HepG2 (cell line): ENCODE data around the gene ABHD6. TPM values are rescaled to one million over a fixed set of nuclear protein-coding genes. Genes with fewer than 3 reads are reported as not detected.
A peak's percentile ranks its signal among the peaks of the same experiment; 100 is the strongest.

Experiments
- ATAC-seq: fragments of 200-7000 bp; cut with Tn5 transposase; 3 replicates; pipeline ENCODE4 v1.9.1; 2020; ENCODE audit warnings: mild to moderate bottlenecking, moderate library complexity
- BruUV-seq: library from RNA; stranded (reverse); fragments of 400-500 nt; replicated peaks from 2 replicates; lab custom pipeline; 2021; lab: Mats Ljungman, UMichigan
- CTCF ChIA-PET: fragments of 300-600 bp; formaldehyde crosslinking; extraction: SDS; loops from one replicate; lab custom pipeline; 2021; ENCODE audit warnings: low total read pairs, inconsistent platforms, low intra/inter-chr PET ratio; lab: Yijun Ruan, JAX
- POLR2A ChIA-PET: fragments of 350-600 bp; sonication (Branson Sonifier 250); formaldehyde crosslinking; loops from one replicate; lab custom pipeline; 2020; ENCODE audit warnings: antibody characterized with exemption, inconsistent platforms; lab: Yijun Ruan, JAX
- DNase-seq: peaks from one replicate; pipeline ENCODE4 v3.0.0-alpha.2; 2015; ENCODE audit warnings: low spot score
- FAIRE-seq: peaks from 3 replicates; lab custom pipeline; 2011; peaks lifted over from hg19 to GRCh38; lab: Jason Lieb, UNC
- H2AFZ ChIP-seq: one replicate; pipeline ENCODE4 v1.6.1; 2011; ENCODE audit warnings: low read length, inconsistent platforms
- H3K27ac ChIP-seq: fragments of 300-600 bp; 3 replicates; pipeline ENCODE4 v1.8.0; 2011; ENCODE audit warnings: mixed run types, mild to moderate bottlenecking, mixed read lengths, low read length, inconsistent platforms; ENCODE audit not compliant: insufficient read depth; ENCODE audit errors: extremely low read length
- H3K27me3 ChIP-seq, 2 experiments: fragments of 200-600 bp in 1 of 2; 2 replicates in 1 of 2; 3 replicates in 1 of 2; pipeline versions ENCODE4 v1.6.0 to v1.8.0; 2011; ENCODE audit warnings: low read length in 2 of 2, mild to moderate bottlenecking in 2 of 2, moderate library complexity in 2 of 2, inconsistent platforms in 1 of 2; ENCODE audit not compliant: insufficient read depth in 2 of 2, control insufficient read depth in 1 of 2
- H3K36me3 ChIP-seq, 2 experiments: fragments of 200-600 bp in 1 of 2; replicated peaks in 1 of 2; 2 replicates in 1 of 2; 3 replicates in 1 of 2; pipeline versions ENCODE4 v1.5.1 to v1.8.0; 2011; ENCODE audit warnings: low read length in 2 of 2, inconsistent platforms in 1 of 2; ENCODE audit not compliant: insufficient read depth in 2 of 2, control insufficient read depth in 1 of 2
- H3K4me1 ChIP-seq: 2 replicates; pipeline ENCODE4 v1.5.1; 2012; ENCODE audit warnings: low read length, inconsistent platforms; ENCODE audit not compliant: insufficient read depth
- H3K4me2 ChIP-seq: 2 replicates; pipeline ENCODE4 v1.6.0; 2011; ENCODE audit warnings: low read depth, low read length, inconsistent platforms
- H3K4me3 ChIP-seq, 3 experiments: fragments of 200-600 bp in 1 of 3; sonication (generic), shearing (Covaris generic) in 1 of 3; replicated peaks in 1 of 3; 2 replicates each; pipeline ENCODE4 v1.5.1; 2011 to 2016; ENCODE audit warnings: low read length in 3 of 3, inconsistent platforms in 2 of 3, low read depth in 2 of 3, mild to moderate bottlenecking in 2 of 3, control low read depth in 1 of 3, mixed read lengths in 1 of 3; ENCODE audit not compliant: insufficient read depth in 1 of 3
- H3K79me2 ChIP-seq: one replicate; pipeline ENCODE4 v1.6.1; 2011; ENCODE audit warnings: low read length, inconsistent platforms; ENCODE audit not compliant: insufficient read depth
- H3K9ac ChIP-seq: 2 replicates; pipeline ENCODE4 v1.6.0; 2011; ENCODE audit warnings: mild to moderate bottlenecking, low read depth, low read length, inconsistent platforms; ENCODE audit not compliant: insufficient read depth
- H3K9me3 ChIP-seq: 2 replicates; pipeline ENCODE4 v1.5.1; 2012; ENCODE audit warnings: mild to moderate bottlenecking, low read length
- H4K20me1 ChIP-seq: 2 replicates; pipeline ENCODE4 v1.6.0; 2011; ENCODE audit warnings: inconsistent platforms, mild to moderate bottlenecking, low read length, moderate library complexity; ENCODE audit not compliant: insufficient read depth
- ASH2L ChIP-seq: fragments of 300-600, 200-600 bp; sonication (generic); IDR thresholded peaks from 2 replicates; pipeline ENCODE4 v1.7.0; 2017; ENCODE audit warnings: low read depth, mild to moderate bottlenecking, moderate library complexity, mixed read lengths, low read length; ENCODE audit not compliant: insufficient read length
- CEBPG ChIP-seq: IDR thresholded peaks from 2 replicates; pipeline ENCODE4 v1.6.1; 2016
- FOXP1 ChIP-seq, 2 experiments: fragments of 450-650 bp in 1 of 2; IDR thresholded peaks; 2 replicates each; pipeline ENCODE4 v1.6.1; 2017 to 2018; ENCODE audit warnings: antibody characterized with exemption in 1 of 2
- HNF4A ChIP-seq: sonication (generic); formaldehyde crosslinking; IDR thresholded peaks from 2 replicates; pipeline ENCODE4 v1.4.0; 2020; ENCODE audit warnings: missing genetic modification reagents
- MLX ChIP-seq: IDR thresholded peaks from 2 replicates; pipeline ENCODE4 v1.6.1; 2016
- PHF21A ChIP-seq: sonication (generic); formaldehyde crosslinking; IDR thresholded peaks from 2 replicates; pipeline ENCODE4 v1.5.0; 2020; ENCODE audit warnings: mild to moderate bottlenecking, missing genetic modification reagents
- ZC3H13 ChIP-seq: sonication (generic); formaldehyde crosslinking; IDR thresholded peaks from 2 replicates; pipeline ENCODE4 v1.8.1; 2023; ENCODE audit warnings: mild to moderate bottlenecking, missing genetic modification reagents, moderate library complexity
- ZNF33A ChIP-seq: sonication (generic); formaldehyde crosslinking; IDR thresholded peaks from 2 replicates; pipeline ENCODE4 v1.5.1; 2020; ENCODE audit warnings: missing genetic modification reagents, mild to moderate bottlenecking, moderate library complexity, borderline replicate concordance
- ZNF850 ChIP-seq: sonication (generic); formaldehyde crosslinking; conservative IDR thresholded peaks from 2 replicates; pipeline ENCODE4 v1.9.0; 2021; ENCODE audit warnings: mild to moderate bottlenecking, missing genetic modification reagents
- WGBS: methylation state at CpG from one replicate; pipeline ENCODE4 v1.1.6; 2017; ENCODE audit warnings: low lambda C conversion rate; 5-methylcytosine and 5-hydroxymethylcytosine counted together
- in situ Hi-C: cut with HindIII; loops from 2 replicates; pipeline ENCODE4 v1.10.0; 2017; ENCODE audit warnings: low pct_unique_long_range_greater_than_20kb; ENCODE audit not compliant: extremely low pct_ligation_motif_present
- intact Hi-C: fragments of 100-400 bp; cut with micrococcal nuclease; formaldehyde crosslinking; loops from one replicate; pipeline ENCODE4 v1.10.0; 2022; ENCODE audit not compliant: unreplicated experiment
- polyA plus RNA-seq, 8 experiments: library from polyadenylated mRNA; depleted of rRNA in 3 of 8; stranded (reverse) in 7 of 8; unstranded in 1 of 8; fragments of >200 nt; fragmentation: Illumina TruSeq in 4 of 8; extraction: Trizol in 4 of 8; gene quantifications; 2 replicates each; pipeline versions ENCODE4 v1.2.1 to v1.2.3, GENCODE V29; 2011 to 2016; ENCODE audit warnings: low read depth in 4 of 8, missing spikeins in 1 of 8, mixed read lengths in 1 of 8; ENCODE audit not compliant: insufficient read depth in 1 of 8
- total RNA-seq, 5 experiments: library from RNA; depleted of rRNA; stranded (reverse); fragments of >200 nt; fragmentation: Illumina TruSeq; extraction: Trizol; gene quantifications; 2 replicates each; pipeline ENCODE4 v1.2.3, GENCODE V29; 2016; ENCODE audit warnings: low read depth in 1 of 5
- TF ChIP-seq, protein P1 (sequence below): sonication (generic); formaldehyde crosslinking; IDR thresholded peaks from 2 replicates; pipeline ENCODE4 v1.5.1; 2020; ENCODE audit warnings: mild to moderate bottlenecking, missing genetic modification reagents, moderate library complexity
- TF ChIP-seq, protein P2 (sequence below): sonication (generic); formaldehyde crosslinking; IDR thresholded peaks from 2 replicates; pipeline ENCODE4 v1.8.0; 2022; ENCODE audit warnings: mild to moderate bottlenecking, missing genetic modification reagents, borderline replicate concordance
- TF ChIP-seq, protein P3 (sequence below): sonication (generic); formaldehyde crosslinking; IDR thresholded peaks from 2 replicates; pipeline ENCODE4 v1.5.0; 2020; ENCODE audit warnings: missing genetic modification reagents, mild to moderate bottlenecking, borderline replicate concordance
- TF ChIP-seq, protein P4 (sequence below): sonication (generic); formaldehyde crosslinking; IDR thresholded peaks from 2 replicates; pipeline ENCODE4 v1.5.0; 2020; ENCODE audit warnings: missing genetic modification reagents

Gene ABHD6
- total and polyA plus RNA-seq, 2 of the 13 experiments (the other 11 are each of a cell fraction or from before 2014, with no cell fraction given), result 9.0 to 17.2 TPM

- TF ChIP-seq FOXP1 (IDR thresholded peaks at IDR 0.05), result no peak
- TF ChIP-seq FOXP1 (CRISPR knock-in tag; IDR thresholded peaks at IDR 0.05), result peak; percentile 66; the same call in 1 of the 2 replicates
- no peak for TF ChIP-seq PHF21A
- TF ChIP-seq, all 625 proteins: peak for 14
Measured at GRCh38 chr3:58334013-58334321, 96.4 kb downstream of the ABHD6 start (continued).

- in situ Hi-C loops, result no loop called here
- intact Hi-C loops, result loop anchor here (10.0 kb wide), 1 partner anchor 200 kb away; the partner anchor contains the start of gene ACOX2
Measured at GRCh38 chr3:58334506-58334884, 96.9 kb downstream of the ABHD6 start.

More at GRCh38 chr3:58334506-58334884, 96.9 kb downstream of the ABHD6 start:
- WGBS, result 84% methylated on average over 1 of the region's 1 CpG
- H3K4me1 ChIP-seq, result peaks cover 40% of the 10 kb centered on the region
- peak overlapping the region; percentile 76 for H3K4me2 ChIP-seq
- FAIRE-seq, result no peak
- CTCF ChIA-PET, result interaction anchor here (1.1 kb wide), 1 partner anchor 80 kb away, joined by 3 read pairs; no protein-coding TSS in a partner anchor
- H3K36me3 ChIP-seq, result no peaks in the 10 kb centered on the region
- H3K9ac ChIP-seq, result no peak overlapping the region; the same call in 1 of the 2 replicates
- TSS peak; percentile 47 for BruUV-seq
- no peak overlapping the region for H2AFZ ChIP-seq
- no peak for DNase-seq
- TF ChIP-seq ASH2L, result no peak
- no peak for TF ChIP-seq MLX (CRISPR knock-in tag)
- TF ChIP-seq, protein P1, sequence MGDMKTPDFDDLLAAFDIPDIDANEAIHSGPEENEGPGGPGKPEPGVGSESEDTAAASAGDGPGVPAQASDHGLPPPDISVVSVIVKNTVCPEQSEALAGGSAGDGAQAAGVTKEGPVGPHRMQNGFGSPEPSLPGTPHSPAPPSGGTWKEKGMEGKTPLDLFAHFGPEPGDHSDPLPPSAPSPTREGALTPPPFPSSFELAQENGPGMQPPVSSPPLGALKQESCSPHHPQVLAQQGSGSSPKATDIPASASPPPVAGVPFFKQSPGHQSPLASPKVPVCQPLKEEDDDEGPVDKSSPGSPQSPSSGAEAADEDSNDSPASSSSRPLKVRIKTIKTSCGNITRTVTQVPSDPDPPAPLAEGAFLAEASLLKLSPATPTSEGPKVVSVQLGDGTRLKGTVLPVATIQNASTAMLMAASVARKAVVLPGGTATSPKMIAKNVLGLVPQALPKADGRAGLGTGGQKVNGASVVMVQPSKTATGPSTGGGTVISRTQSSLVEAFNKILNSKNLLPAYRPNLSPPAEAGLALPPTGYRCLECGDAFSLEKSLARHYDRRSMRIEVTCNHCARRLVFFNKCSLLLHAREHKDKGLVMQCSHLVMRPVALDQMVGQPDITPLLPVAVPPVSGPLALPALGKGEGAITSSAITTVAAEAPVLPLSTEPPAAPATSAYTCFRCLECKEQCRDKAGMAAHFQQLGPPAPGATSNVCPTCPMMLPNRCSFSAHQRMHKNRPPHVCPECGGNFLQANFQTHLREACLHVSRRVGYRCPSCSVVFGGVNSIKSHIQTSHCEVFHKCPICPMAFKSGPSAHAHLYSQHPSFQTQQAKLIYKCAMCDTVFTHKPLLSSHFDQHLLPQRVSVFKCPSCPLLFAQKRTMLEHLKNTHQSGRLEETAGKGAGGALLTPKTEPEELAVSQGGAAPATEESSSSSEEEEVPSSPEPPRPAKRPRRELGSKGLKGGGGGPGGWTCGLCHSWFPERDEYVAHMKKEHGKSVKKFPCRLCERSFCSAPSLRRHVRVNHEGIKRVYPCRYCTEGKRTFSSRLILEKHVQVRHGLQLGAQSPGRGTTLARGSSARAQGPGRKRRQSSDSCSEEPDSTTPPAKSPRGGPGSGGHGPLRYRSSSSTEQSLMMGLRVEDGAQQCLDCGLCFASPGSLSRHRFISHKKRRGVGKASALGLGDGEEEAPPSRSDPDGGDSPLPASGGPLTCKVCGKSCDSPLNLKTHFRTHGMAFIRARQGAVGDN (CRISPR knock-in tag), result no peak
- no peak for TF ChIP-seq HNF4A (CRISPR knock-in tag)
- TF ChIP-seq, protein P2, sequence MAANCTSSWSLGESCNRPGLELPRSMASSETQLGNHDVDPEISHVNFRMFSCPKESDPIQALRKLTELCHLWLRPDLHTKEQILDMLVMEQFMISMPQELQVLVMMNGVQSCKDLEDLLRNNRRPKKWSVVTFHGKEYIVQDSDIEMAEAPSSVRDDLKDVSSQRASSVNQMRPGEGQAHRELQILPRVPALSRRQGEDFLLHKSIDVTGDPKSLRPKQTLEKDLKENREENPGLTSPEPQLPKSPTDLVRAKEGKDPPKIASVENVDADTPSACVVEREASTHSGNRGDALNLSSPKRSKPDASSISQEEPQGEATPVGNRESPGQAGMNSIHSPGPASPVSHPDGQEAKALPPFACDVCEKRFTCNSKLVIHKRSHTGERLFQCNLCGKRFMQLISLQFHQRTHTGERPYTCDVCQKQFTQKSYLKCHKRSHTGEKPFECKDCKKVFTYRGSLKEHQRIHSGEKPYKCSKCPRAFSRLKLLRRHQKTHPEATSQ (CRISPR knock-in tag), result no peak
- no peak for TF ChIP-seq ZNF850 (CRISPR knock-in tag)
- TF ChIP-seq ZNF33A, result no peak
- TF ChIP-seq, protein P3, sequence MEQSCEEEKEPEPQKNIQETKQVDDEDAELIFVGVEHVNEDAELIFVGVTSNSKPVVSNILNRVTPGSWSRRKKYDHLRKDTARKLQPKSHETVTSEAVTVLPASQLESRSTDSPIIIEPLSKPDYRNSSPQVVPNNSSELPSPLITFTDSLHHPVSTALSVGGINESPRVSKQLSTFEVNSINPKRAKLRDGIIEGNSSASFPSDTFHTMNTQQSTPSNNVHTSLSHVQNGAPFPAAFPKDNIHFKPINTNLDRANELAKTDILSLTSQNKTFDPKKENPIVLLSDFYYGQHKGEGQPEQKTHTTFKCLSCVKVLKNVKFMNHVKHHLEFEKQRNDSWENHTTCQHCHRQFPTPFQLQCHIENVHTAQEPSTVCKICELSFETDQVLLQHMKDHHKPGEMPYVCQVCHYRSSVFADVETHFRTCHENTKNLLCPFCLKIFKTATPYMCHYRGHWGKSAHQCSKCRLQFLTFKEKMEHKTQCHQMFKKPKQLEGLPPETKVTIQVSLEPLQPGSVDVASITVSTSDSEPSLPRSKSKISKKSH, result no peak
- TF ChIP-seq, protein P4, sequence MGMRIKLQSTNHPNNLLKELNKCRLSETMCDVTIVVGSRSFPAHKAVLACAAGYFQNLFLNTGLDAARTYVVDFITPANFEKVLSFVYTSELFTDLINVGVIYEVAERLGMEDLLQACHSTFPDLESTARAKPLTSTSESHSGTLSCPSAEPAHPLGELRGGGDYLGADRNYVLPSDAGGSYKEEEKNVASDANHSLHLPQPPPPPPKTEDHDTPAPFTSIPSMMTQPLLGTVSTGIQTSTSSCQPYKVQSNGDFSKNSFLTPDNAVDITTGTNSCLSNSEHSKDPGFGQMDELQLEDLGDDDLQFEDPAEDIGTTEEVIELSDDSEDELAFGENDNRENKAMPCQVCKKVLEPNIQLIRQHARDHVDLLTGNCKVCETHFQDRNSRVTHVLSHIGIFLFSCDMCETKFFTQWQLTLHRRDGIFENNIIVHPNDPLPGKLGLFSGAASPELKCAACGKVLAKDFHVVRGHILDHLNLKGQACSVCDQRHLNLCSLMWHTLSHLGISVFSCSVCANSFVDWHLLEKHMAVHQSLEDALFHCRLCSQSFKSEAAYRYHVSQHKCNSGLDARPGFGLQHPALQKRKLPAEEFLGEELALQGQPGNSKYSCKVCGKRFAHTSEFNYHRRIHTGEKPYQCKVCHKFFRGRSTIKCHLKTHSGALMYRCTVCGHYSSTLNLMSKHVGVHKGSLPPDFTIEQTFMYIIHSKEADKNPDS (CRISPR knock-in tag), result no peak
- no peak for TF ChIP-seq ZC3H13 (CRISPR knock-in tag)
- no peak for TF ChIP-seq CEBPG (CRISPR knock-in tag)
- no peaks in the 10 kb centered on the region; a peak in 1 of 5 replicates for H3K27me3 ChIP-seq
- POLR2A ChIA-PET, result interaction anchor here (1.0 to 2.7 kb wide), 4 partner anchors 9 to 28 kb away, joined by 4 to 15 read pairs (median 10); partner anchors contain the start of genes HTD2 and RPP14
- ATAC-seq, result no peak
- H4K20me1 ChIP-seq, result no peaks in the 10 kb centered on the region
- peak overlapping the region; percentile 82 to 96 (median 91) for H3K4me3 ChIP-seq
- H3K79me2 ChIP-seq, result peaks cover 9% of the 10 kb centered on the region
- H3K27ac ChIP-seq, result peak overlapping the region; percentile 8
- H3K9me3 ChIP-seq, result no peaks in the 10 kb centered on the region
